Activated naive CD4-positive, alpha-beta T cell (primary cell): ENCODE data around the gene CYP1B1.
A peak's percentile ranks its signal among the peaks of the same experiment; 100 is the strongest.
"Not testable (repeated sequence)": the region's sequence is repeated elsewhere in the genome, so short reads cannot be mapped to it uniquely, and the experiment has no call there.

Source experiments
- DNase-seq, 4 experiments: peaks; one replicate each; lab custom pipeline; 2025; lab: John Stamatoyannopoulos, UW

The CYP1B1 gene

GRCh38 chr2:38098421-38099098 lies 22.6 kb upstream of the CYP1B1 start:
- no peak for DNase-seq

GRCh38 chr2:38097988-38098385 lies 22.0 kb upstream of the CYP1B1 start:
- DNase-seq: no peak

- no peak for DNase-seq
Observed at GRCh38 chr2:38097258-38097987, 21.5 kb upstream of the CYP1B1 start.

DNA sequence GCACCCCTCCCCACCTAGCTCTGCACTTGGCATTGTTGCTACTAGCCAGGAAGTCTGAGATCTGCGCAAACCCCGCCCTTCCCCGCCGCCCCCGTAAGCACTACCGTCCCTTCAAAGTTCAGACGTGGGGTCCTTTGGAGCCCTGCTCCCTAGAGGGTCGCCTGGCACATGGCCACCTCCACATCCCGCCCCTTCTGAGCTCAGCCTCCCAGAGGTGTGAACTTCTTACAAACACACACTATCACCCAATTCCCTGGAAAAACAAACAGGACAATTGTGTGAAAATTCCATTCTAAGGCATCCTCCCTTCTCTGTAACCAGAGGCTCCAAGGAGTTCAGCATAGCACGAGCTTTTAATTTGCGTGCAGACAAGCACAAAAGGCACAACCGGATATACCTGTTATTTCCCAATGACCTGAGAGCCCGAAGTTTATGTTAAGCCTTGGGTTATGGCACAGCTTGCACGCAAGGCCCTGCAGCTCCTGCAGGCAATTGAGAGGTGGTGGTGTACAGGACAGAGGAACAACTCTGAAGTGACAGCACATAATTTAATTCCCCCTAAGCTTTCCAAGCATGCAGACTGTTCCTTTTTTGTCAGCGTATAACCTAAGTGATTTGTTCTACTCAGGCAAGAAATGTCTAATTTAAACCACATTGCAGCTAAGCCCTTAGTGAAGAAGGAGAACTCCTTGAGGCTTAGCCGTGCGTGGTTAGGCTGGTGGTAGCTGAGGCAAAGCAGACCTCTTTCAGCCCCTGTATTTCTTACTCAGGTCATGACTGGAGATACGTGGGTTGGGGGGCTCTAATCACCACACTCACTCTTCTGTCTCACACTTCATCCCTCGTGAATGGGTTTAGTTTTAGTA lies 20.3 kb upstream of the CYP1B1 start:
- DNase-seq: no peak

- DNase-seq: no peak
Observed at GRCh38 chr2:38095079-38095995, 19.4 kb upstream of the CYP1B1 start.

GRCh38 chr2:38093527-38094165 lies 17.7 kb upstream of the CYP1B1 start:
- no peak for DNase-seq

- DNase-seq: no peak
Observed at GRCh38 chr2:38092196-38092902, 16.4 kb upstream of the CYP1B1 start.

DNA sequence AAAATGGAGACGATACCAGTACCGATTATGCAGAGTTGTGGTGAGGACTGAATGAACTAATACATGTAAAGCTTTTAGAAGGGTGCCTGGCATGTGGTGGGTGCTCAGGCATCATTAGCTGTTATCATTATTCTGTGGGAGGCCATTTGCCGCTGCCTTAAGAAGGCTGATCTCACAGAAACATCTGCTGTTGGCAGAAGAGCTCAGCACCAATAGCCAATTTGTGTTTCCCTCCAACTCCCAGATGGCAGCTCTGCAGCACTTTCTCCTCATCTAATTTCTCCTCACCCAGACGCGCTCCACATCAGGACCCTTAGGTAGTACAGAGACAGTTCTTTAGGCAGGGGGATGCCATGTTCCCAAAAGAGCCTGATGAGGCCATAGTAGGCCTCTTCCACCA lies 15.8 kb upstream of the CYP1B1 start:
- no peak for DNase-seq

GRCh38 chr2:38090928-38091327 lies 15.0 kb upstream of the CYP1B1 start:
- no peak for DNase-seq

DNA sequence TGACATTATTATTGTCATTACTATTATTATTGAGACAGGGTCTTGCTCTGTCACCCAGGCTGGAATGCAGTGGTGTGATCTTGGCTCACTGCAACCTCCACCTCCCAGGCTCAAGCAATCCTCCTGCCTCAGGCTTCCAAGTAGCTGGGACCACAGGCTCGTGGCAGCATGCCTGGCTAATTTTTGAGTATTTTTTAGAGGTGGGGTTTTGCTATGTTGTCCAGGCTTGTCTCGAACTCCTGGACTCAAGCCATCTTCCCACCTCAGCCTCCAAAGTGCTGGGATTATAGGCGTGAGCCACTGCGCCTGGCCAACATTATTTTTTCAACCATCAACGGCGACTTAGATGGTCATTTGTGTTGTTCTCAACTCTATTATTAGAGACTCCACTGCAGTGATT lies 14.3 kb upstream of the CYP1B1 start:
- DNase-seq: not testable (repeated sequence)

- DNase-seq: not testable (repeated sequence)
Observed at GRCh38 chr2:38085998-38086698, 10.2 kb upstream of the CYP1B1 start.

- not testable (repeated sequence) for DNase-seq
Observed at GRCh38 chr2:38084556-38084955, 8.6 kb upstream of the CYP1B1 start.

DNA sequence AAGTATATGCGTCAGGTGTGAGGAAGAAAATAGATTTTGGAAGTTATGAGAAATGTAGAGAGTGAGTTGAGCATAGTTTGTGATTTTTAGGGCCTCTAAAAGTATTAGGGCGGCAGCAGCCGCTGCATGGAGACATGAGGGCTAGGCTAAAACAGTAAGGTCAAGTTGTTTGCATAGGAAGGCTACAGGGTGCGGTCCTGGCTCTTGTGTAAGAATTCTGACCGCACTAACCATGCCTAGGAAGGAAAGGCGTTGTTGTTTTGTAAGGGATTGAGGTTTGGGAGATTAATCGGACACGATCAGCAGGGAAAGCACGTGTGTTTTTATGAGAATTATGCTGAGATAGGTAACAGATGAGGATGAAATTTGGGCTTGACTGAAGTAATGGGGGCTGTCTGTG lies 6.8 kb upstream of the CYP1B1 start:
- DNase-seq: not testable (repeated sequence)

DNA sequence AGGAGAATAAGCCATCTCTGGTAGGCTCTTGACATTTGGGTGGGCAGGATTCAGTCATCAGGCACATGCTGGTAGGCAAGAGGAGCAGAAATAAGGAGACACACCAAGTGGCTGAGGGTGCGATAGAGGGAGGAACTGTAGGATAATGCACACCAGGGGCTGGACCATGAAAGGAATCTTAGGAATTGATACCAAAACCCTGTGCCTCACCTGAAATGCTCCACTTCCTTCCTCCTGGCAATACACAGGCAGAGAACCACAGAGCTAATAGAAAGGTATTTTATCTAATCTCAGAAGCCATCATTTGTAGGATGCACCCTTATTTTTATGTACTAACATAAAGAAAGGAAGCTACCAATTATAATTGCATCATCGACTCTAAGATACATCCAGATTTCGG lies 4.4 kb upstream of the CYP1B1 start:
- no peak for DNase-seq

DNA sequence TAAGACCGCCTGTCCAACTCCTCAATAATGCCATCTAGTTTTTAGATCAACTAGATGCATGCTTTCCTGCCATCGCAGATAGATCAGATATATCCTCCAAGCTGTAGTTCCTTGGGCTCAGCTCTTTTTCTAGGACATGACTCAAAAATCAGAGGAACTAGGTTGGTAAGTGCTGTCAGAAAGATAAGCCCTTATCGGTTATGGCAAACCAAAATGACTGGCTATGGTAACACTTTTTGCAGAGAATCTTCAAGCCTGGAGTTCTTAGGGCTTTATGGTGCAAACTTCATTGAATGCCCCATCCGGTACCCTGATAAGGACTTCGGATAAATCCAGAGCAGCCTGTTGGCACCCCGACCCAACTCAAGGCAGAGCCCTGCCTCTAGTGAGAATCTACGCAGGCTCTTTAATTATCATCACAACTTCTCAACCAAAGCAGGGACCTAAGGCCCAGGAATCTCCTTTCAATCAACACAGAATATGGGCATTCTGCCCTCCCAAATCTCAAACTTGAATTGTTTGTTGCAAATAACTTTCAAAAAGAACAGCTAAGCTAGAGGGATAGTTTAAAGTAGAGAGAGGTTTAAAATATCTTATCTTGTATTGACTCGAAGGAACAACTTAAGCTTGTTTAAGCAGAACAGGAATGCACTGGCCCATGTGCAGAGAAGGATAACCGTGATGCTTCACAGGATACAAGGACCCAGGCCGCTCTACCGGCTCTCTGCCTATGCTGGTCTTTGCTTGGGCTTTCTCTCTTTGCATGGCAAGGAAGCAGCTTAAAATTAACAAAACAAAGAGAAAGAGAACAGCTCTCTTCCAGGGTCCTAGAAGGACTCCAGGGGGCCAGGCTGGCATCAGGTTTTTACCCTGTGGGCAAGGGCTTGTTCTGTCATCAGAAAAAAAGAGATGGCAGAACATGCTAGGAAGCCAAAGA lies 3.4 kb upstream of the CYP1B1 start:
- DNase-seq: no peak

DNA sequence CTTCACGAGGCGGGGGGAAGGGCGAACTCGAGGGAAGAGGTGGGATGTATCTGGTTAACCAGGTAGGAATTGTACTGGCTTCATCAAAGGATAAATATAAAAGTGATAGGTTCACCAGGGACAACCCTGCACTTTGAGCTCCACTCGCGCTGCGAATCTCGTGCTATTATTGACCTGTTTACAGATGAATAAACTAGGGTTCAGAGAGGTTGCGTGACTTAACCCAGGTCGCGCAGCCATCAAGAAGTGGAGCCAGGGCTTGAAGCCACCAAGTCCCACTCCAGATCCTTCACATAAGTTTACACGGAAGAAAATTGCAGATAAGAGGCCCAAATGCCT lies 1.4 kb upstream of the CYP1B1 start:
- no peak for DNase-seq

- peak in 2 of 4 experiments; percentile 16 to 35 for DNase-seq
Observed at GRCh38 chr2:38076710-38077430, 919 bp upstream of the CYP1B1 start.

DNA sequence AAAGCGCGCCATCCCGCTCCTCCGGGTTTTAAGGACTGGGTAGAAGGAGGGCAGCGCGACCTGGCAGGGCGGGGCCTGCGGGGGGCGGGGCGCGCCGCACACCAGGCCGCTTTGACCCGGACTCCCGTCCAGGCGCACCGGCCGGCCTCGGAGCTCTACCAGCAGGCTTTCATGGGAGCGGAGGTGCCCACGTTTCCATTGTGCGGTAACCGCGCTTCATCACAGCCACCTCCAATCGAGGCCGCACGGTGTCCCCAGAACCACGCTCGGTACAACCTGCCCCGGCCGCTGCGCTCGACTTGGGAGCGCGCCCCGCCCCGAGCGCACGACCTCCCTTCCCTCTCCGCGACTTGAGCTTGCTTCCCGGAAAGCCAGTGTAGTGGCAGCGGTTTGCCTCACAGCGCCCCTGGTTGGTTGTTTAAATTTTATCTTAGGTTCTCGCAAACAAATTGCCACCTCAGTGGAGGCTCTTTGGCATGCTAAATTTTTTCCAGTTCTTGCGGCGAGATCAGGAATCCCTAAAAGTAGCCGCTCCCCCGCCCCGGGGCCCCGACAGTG lies 280 bp upstream of the CYP1B1 start:
- DNase-seq: no peak
